Right kidney (tissue), 1 donor: Measurements from ENCODE around the gene LCN2.
"Not testable (repeated sequence)": the region's sequence is repeated elsewhere in the genome, so short reads cannot be mapped to it uniquely, and the experiment has no call there.

ENCODE experiments used
- DNase-seq: peaks from one replicate; pipeline ENCODE4 v3.0.0-alpha.2; 2016

Gene LCN2

GRCh38 chr9:128167209-128167608, 18.0 kb downstream of the LCN2 start:
- no peak for DNase-seq

GRCh38 chr9:128168731-128169308, 19.6 kb downstream of the LCN2 start:
- no peak for DNase-seq

GRCh38 chr9:128169492-128169891, 20.2 kb downstream of the LCN2 start:
- DNase-seq: no peak

GRCh38 chr9:128169925-128170324, 20.7 kb downstream of the LCN2 start:
- no peak for DNase-seq

GRCh38 chr9:128174062-128174461, 24.8 kb downstream of the LCN2 start:
- DNase-seq: no peak

GRCh38 chr9:128175102-128175563, 25.9 kb downstream of the LCN2 start:
- no peak for DNase-seq

GRCh38 chr9:128175726-128176125, 26.5 kb downstream of the LCN2 start:
- no peak for DNase-seq

- DNase-seq: no peak
Measured at GRCh38 chr9:128178806-128179431, 29.7 kb downstream of the LCN2 start.

- no peak for DNase-seq
Measured at GRCh38 chr9:128180001-128180400, 30.7 kb downstream of the LCN2 start.

- no peak for DNase-seq
Measured at GRCh38 chr9:128180447-128180846, 31.2 kb downstream of the LCN2 start.

GRCh38 chr9:128181480-128181879, 32.2 kb downstream of the LCN2 start:
- DNase-seq: not testable (repeated sequence)

- no peak for DNase-seq
Measured at GRCh38 chr9:128182893-128183588, 33.8 kb downstream of the LCN2 start.

GRCh38 chr9:128185979-128186965, 37.0 kb downstream of the LCN2 start:
- DNase-seq: no peak

- DNase-seq: no peak
Measured at GRCh38 chr9:128187361-128187760, 38.1 kb downstream of the LCN2 start.

GRCh38 chr9:128188209-128188608, 39.0 kb downstream of the LCN2 start:
- DNase-seq: no peak

GRCh38 chr9:128190013-128190412, 40.8 kb downstream of the LCN2 start:
- DNase-seq: no peak

GRCh38 chr9:128190516-128191405, 41.5 kb downstream of the LCN2 start:
- DNase-seq: peak; percentile 65

GRCh38 chr9:128191406-128192046, 42.3 kb downstream of the LCN2 start, which contains the start of gene CIZ1:
Gene CIZ1, minus strand, starts transcription at chr9:128191572. Its CDS starts 715 bp downstream, at chr9:128190857.
- DNase-seq: peak; percentile 95

GRCh38 chr9:128192601-128193371, 43.5 kb downstream of the LCN2 start:
- peak; percentile 87 for DNase-seq
